GM18909 (cell line): ENCODE measurements around the gene P2RY4.
"Not testable (repeated sequence)": the region's sequence is repeated elsewhere in the genome, so short reads cannot be mapped to it uniquely, and the experiment has no call there.

Experiments used
- ATAC-seq: cut with Tn5 transposase; IDR thresholded peaks from one replicate; pipeline ENCODE4 v1.9.1; 2021; ENCODE audit warnings: mild to moderate bottlenecking; ENCODE audit not compliant: unreplicated experiment, poor library complexity

Gene P2RY4

GRCh38 chrX:70247252-70247651, 12.8 kb downstream of the P2RY4 start:
- no peak for ATAC-seq

- ATAC-seq, result no peak
These were observed 15.1 kb downstream of the P2RY4 start for GRCh38 chrX:70244881-70245280.

GRCh38 chrX:70243601-70244000, 16.4 kb downstream of the P2RY4 start:
- not testable (repeated sequence) for ATAC-seq

GRCh38 chrX:70241501-70241900, 18.5 kb downstream of the P2RY4 start:
- ATAC-seq, result no peak

- ATAC-seq, result no peak
These were observed 19.3 kb downstream of the P2RY4 start for GRCh38 chrX:70240751-70241150.

GRCh38 chrX:70234355-70234754, 25.6 kb downstream of the P2RY4 start, which contains the start of gene AWAT1:
Gene AWAT1, plus strand, starts transcription at chrX:70234655. Its CDS starts 41 bp downstream, at chrX:70234696.
- ATAC-seq, result no peak

GRCh38 chrX:70231666-70232065, 28.3 kb downstream of the P2RY4 start:
- no peak for ATAC-seq

GRCh38 chrX:70226687-70227086, 33.3 kb downstream of the P2RY4 start:
- no peak for ATAC-seq

- no peak for ATAC-seq
These were observed 34.0 kb downstream of the P2RY4 start for GRCh38 chrX:70226048-70226447.

GRCh38 chrX:70219938-70220764, 39.9 kb downstream of the P2RY4 start:
- ATAC-seq, result no peak

GRCh38 chrX:70209570-70209969, 50.4 kb downstream of the P2RY4 start:
- not testable (repeated sequence) for ATAC-seq

- ATAC-seq, result no peak
These were observed 51.5 kb downstream of the P2RY4 start for GRCh38 chrX:70208479-70208878.
